Gastroesophageal sphincter (tissue), 4 donors: ENCODE results near the gene PLRG1. TPM values are rescaled to one million over a fixed set of nuclear protein-coding genes. Genes with fewer than 3 reads are reported as not detected.

ENCODE experiments used
- ATAC-seq: fragments of 150-250 bp; one replicate; pipeline ENCODE4 v1.9.1; 2016; ENCODE audit warnings: mild to moderate bottlenecking, moderate library complexity
- H3K27ac ChIP-seq, 4 donors: fragments of 200-600 bp; sonication (generic) in 3 of 4; 1 replicate in 3 of 4; 2 replicates in 1 of 4; pipeline ENCODE4 v1.5.1; 2016 to 2019
- H3K27me3 ChIP-seq: fragments of 200-600 bp; sonication (generic); one replicate; pipeline ENCODE4 v1.5.1; 2019
- H3K36me3 ChIP-seq, 2 donors: fragments of 200-600 bp; sonication (generic); one replicate each; pipeline ENCODE4 v1.5.1; 2019; ENCODE audit warnings: control low read depth in 1 of 2
- H3K4me1 ChIP-seq, 3 donors: fragments of 200-600 bp; sonication (generic); 1 replicate in 2 of 3; 2 replicates in 1 of 3; pipeline ENCODE4 v1.5.1; 2016 to 2019; ENCODE audit warnings: control low read depth in 2 of 3
- H3K4me3 ChIP-seq, 2 donors: fragments of 200-600 bp; sonication (generic); one replicate each; pipeline ENCODE4 v1.5.1; 2019; ENCODE audit warnings: mild to moderate bottlenecking in 1 of 2, moderate library complexity in 1 of 2
- H3K9me3 ChIP-seq, 3 donors: fragments of 200-600 bp; sonication (generic); one replicate each; pipeline ENCODE4 v1.5.1; 2017 to 2019; ENCODE audit warnings: control low read depth in 2 of 3
- CTCF ChIP-seq, 4 experiments: fragments of 200-600 bp in 2 of 4; fragments of 450-650 bp in 2 of 4; sonication (generic) in 1 of 4; IDR thresholded peaks; one replicate each; pipeline ENCODE4 v1.5.1; 2017 to 2019; ENCODE audit warnings: antibody characterized with exemption in 4 of 4, mild to moderate bottlenecking in 2 of 4, moderate library complexity in 2 of 4
- EP300 ChIP-seq: sonication (generic); formaldehyde crosslinking; IDR thresholded peaks from one replicate; pipeline ENCODE4 v1.6.1; 2017; ENCODE audit warnings: antibody characterized with exemption, mild to moderate bottlenecking
- POLR2A ChIP-seq, 2 donors: fragments of 450-650 bp; IDR thresholded peaks; one replicate each; pipeline ENCODE4 v1.6.1; 2017; ENCODE audit warnings: antibody characterized with exemption in 2 of 2, mild to moderate bottlenecking in 2 of 2, moderate library complexity in 1 of 2
- POLR2AphosphoS5 ChIP-seq: sonication (generic); formaldehyde crosslinking; IDR thresholded peaks from one replicate; pipeline ENCODE4 v1.6.1; 2017; ENCODE audit warnings: antibody characterized with exemption
- WGBS, 2 donors: methylation state at CpG; one replicate each; pipeline ENCODE4 v1.1.5; 2018; ENCODE audit warnings: low coverage in 1 of 2; 5-methylcytosine and 5-hydroxymethylcytosine counted together
- total RNA-seq, 4 donors: library from RNA; depleted of rRNA; stranded (reverse); fragments of >200 nt; gene quantifications; one replicate each; pipeline ENCODE4 v1.1.0, GENCODE V29; 2016

The PLRG1 gene
- total RNA-seq, 4 donors from 2014 or later = 41.4 to 54.0 (median 45.7) TPM

DNA sequence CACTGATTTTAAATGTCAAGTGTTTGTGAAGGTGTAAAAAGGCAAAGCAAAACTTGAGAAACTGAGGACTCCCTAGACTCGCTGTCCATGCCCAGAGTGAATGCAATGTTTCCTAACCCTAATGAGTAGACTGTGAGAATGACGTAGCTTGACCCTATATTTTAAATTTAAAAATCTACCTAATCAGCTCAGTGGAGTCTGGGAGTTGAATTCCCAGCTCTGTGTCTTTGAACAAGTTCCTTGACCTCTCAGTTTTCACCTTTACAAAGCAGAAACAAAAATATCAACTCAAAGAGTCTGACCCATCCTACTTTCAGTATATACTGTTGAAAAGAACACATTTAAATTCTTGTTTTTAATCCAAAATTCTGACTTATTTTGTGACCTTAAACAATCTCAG lies 38.0 kb upstream of the PLRG1 start:
- Histone ChIP-seq H3K4me1 (no peaks in the 10 kb centered on the region), H3K4me3 (no peak overlapping the region), H3K27me3 (peaks cover 14% of the 10 kb centered on the region), H3K36me3 (no peaks in the 10 kb centered on the region), H3K27ac (no peak overlapping the region), H3K9me3 (no peaks in the 10 kb centered on the region)
- no peak for ATAC-seq
- TF ChIP-seq POLR2A (IDR thresholded peaks at IDR 0.05) (no peak), POLR2AphosphoS5 (no peak), CTCF (IDR thresholded peaks at IDR 0.05) (no peak), EP300 (no peak)
- WGBS, 2 donors = 78 to 85% methylated on average over 2 of the region's 2 CpGs

DNA sequence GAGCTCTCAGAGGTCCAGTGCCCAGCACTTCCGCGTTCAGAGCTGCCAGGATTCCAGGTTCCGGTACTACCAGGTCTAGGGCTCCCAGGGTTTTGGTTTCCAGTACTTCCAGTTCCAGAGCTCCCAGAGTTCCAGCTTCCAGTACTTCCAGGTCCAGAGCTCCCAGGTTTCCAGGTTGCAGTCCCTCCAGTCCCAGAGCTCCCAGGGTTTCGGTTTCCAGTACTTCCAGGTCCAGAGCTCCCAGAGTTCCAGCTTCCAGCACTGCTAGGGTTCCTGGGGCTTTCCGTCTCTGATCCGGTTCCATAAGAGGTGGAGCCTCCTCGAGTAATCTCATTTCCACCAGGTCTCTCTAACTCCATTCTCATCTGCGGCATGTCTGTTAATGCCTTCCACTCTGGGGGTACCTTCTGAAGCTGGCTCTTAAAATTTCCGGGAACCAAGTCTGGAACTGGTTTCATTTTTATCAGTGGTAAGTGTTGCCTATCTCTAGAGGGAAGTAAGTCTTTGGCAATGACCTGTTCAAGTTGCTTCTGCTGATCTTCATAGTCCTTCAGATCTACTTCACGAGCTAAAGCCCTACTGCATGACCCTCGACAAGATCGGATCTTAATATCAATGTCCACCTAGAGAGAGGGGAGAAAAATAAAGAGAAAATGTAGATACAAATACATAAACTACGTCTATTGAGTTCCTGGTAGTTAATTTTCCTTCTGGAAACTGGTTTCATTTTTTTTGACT lies 36.3 kb upstream of the PLRG1 start:
- Histone ChIP-seq H3K4me1 (no peaks in the 10 kb centered on the region), H3K27ac (no peak overlapping the region), H3K36me3 (no peaks in the 10 kb centered on the region), H3K27me3 (peaks cover 14% of the 10 kb centered on the region), H3K9me3 (no peaks in the 10 kb centered on the region), H3K4me3 (no peak overlapping the region)
- ATAC-seq = no peak
- WGBS, 2 donors = 92 to 94% methylated on average over 11 of the region's 13 CpGs
- TF ChIP-seq EP300 (no peak), CTCF (IDR thresholded peaks at IDR 0.05) (no peak), POLR2AphosphoS5 (no peak), POLR2A (IDR thresholded peaks at IDR 0.05) (no peak)

- Histone ChIP-seq H3K4me1 (no peaks in the 10 kb centered on the region), H3K27ac (no peak overlapping the region), H3K9me3 (no peaks in the 10 kb centered on the region), H3K27me3 (peaks cover 9% of the 10 kb centered on the region), H3K4me3 (no peak overlapping the region), H3K36me3 (no peaks in the 10 kb centered on the region)
- ATAC-seq = no peak
- TF ChIP-seq EP300 (no peak), POLR2A (IDR thresholded peaks at IDR 0.05) (no peak), CTCF (IDR thresholded peaks at IDR 0.05) (no peak), POLR2AphosphoS5 (no peak)
- whole genome bisulfite sequencing, 2 donors = 83 to 94% methylated on average over 7 to 9 of the region's 10 CpGs
These were observed 35.3 kb upstream of the PLRG1 start for GRCh38 chr4:154585369-154586018.

DNA sequence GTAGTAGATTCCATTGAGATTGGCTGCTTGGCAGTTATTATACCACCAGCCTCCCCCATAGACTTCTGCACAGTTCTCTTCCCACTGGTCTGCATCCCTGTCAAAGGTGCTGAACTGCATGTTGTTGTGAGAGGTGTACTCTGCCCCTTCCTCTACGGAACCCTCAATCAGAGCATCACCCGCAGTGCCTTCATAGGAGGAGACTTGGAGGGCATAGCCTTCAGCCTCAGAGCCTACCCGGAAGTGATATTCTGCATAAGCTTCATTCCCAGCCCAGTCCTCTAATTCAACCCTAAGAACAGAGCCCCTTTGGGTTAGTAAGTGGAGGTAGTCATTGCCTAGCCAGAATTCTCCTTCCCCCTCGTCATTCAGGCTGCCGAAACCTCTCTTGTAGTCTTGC lies 34.1 kb upstream of the PLRG1 start:
- Histone ChIP-seq H3K4me3 (no peak overlapping the region), H3K9me3 (no peaks in the 10 kb centered on the region), H3K4me1 (no peaks in the 10 kb centered on the region), H3K27ac (no peak overlapping the region), H3K27me3 (peaks cover 5% of the 10 kb centered on the region), H3K36me3 (no peaks in the 10 kb centered on the region)
- WGBS, 2 donors = 60 to 96% methylated on average over 1 to 4 of the region's 5 CpGs
- no peak for ATAC-seq
- TF ChIP-seq POLR2AphosphoS5 (no peak), POLR2A (IDR thresholded peaks at IDR 0.05) (no peak), EP300 (no peak), CTCF (IDR thresholded peaks at IDR 0.05) (no peak)

- Histone ChIP-seq H3K4me1 (no peaks in the 10 kb centered on the region), H3K36me3 (no peaks in the 10 kb centered on the region), H3K27ac (no peak overlapping the region), H3K27me3 (no peaks in the 10 kb centered on the region), H3K4me3 (no peak overlapping the region), H3K9me3 (no peaks in the 10 kb centered on the region)
- TF ChIP-seq EP300 (no peak), POLR2AphosphoS5 (no peak), CTCF (IDR thresholded peaks at IDR 0.05) (no peak), POLR2A (IDR thresholded peaks at IDR 0.05) (no peak)
- ATAC-seq = no peak
These were observed 33.5 kb upstream of the PLRG1 start for GRCh38 chr4:154583677-154584076.
